ENCODE measurements around the gene DOK1. TPM values are rescaled to one million over a fixed set of nuclear protein-coding genes. Genes with fewer than 3 reads are reported as not detected.

Gene DOK1
- total RNA-seq, 1 experiment from 2014 or later = 6.2 TPM

DNA sequence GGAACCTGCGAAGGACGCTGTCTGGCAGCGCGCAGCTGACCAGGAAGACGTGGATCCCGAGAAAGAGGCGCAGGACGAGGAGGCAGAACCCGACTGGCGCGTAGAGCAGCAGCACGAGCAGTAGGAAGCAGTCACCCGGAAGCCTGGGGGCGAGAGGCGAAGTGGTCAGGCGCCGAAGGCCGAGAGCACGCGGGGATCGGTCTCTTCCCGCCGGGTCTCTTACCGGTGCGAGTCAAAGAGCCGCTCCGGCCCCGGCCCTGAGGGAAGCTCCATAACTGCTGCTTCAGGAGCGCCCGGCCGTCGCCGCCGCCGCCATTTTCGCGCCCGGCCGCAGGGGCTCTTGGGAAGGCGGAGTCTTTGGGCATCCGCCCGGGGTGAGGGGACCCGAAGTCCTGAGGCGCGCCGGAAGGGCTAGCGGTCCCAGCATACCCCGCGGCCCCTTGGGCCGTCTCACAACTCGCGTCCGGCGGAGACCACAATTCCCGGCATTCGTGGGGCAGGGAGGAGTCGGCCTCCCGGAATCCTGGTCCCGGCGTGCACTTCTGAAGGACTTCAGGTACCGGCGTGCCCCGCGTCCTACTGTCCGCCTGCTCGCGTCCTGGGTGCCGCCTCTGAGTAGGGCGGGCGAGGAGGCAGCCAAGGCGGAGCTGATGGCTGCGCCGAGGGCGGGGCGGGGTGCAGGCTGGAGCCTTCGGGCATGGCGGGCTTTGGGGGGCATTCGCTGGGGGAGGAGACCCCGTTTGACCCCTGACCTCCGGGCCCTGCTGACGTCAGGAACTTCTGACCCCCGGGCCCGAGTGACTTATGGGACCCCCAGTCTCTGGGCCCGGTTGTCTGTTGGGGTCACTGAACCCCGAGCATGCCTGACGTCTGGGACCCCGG, 24.9 kb upstream of the DOK1 start, which contains the start of the genes AUP1 and HTRA2:
TSS of gene AUP1 (minus strand) at position 350 of the 882 bp plus-strand sequence. CDS start at position 273, 77 bp downstream.
TSS of gene HTRA2 (plus strand) at position 577 of the 882 bp plus-strand sequence. CDS start at position 651, 74 bp downstream.
- peak; percentile 96 for DNase-seq (ENCODE audit: low read depth, low spot score)
- Histone ChIP-seq H3K4me1 (ENCODE audit: control insufficient read depth, insufficient read depth, low read length) (peaks cover 6% of the 10 kb centered on the region), H3K27me3 (ENCODE audit: control insufficient read depth, insufficient read depth, low read length) (no peaks in the 10 kb centered on the region), H3K27ac (ENCODE audit: low read length) (peak within 1 kb of the TSS; percentile 92), H3K9me3 (ENCODE audit: control insufficient read depth, insufficient read depth, low read depth, low read length) (no peaks in the 10 kb centered on the region), H3K4me3 (ENCODE audit: low read depth in 2 of 2, low read length in 2 of 2) (peak within 1 kb of the TSS; percentile 87 to 99), H3K36me3 (ENCODE audit: control insufficient read depth, insufficient read depth, low read length) (peaks cover 3% of the 10 kb centered on the region)
- in situ Hi-C loops (cut with HindIII; ENCODE audit: low pct_unique_long_range_greater_than_20kb, low sequenced_read_pairs) = no loop called here
- TF ChIP-seq, protein P1, sequence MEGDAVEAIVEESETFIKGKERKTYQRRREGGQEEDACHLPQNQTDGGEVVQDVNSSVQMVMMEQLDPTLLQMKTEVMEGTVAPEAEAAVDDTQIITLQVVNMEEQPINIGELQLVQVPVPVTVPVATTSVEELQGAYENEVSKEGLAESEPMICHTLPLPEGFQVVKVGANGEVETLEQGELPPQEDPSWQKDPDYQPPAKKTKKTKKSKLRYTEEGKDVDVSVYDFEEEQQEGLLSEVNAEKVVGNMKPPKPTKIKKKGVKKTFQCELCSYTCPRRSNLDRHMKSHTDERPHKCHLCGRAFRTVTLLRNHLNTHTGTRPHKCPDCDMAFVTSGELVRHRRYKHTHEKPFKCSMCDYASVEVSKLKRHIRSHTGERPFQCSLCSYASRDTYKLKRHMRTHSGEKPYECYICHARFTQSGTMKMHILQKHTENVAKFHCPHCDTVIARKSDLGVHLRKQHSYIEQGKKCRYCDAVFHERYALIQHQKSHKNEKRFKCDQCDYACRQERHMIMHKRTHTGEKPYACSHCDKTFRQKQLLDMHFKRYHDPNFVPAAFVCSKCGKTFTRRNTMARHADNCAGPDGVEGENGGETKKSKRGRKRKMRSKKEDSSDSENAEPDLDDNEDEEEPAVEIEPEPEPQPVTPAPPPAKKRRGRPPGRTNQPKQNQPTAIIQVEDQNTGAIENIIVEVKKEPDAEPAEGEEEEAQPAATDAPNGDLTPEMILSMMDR (IDR thresholded peaks at IDR 0.05) = no peak
- TF ChIP-seq TCF7L2 (IDR thresholded peaks at IDR 0.05; ENCODE audit: low read depth, low read length) (peak; percentile 94), SIN3A (IDR thresholded peaks at IDR 0.05; ENCODE audit: borderline replicate concordance, insufficient read depth, low read depth, low read length) (peak; percentile 85; the same call in 1 of the 2 replicates), POLR2AphosphoS5 (IDR thresholded peaks at IDR 0.05; ENCODE audit: low read depth, low read length) (peak; percentile 96)
- TF ChIP-seq, protein P2, sequence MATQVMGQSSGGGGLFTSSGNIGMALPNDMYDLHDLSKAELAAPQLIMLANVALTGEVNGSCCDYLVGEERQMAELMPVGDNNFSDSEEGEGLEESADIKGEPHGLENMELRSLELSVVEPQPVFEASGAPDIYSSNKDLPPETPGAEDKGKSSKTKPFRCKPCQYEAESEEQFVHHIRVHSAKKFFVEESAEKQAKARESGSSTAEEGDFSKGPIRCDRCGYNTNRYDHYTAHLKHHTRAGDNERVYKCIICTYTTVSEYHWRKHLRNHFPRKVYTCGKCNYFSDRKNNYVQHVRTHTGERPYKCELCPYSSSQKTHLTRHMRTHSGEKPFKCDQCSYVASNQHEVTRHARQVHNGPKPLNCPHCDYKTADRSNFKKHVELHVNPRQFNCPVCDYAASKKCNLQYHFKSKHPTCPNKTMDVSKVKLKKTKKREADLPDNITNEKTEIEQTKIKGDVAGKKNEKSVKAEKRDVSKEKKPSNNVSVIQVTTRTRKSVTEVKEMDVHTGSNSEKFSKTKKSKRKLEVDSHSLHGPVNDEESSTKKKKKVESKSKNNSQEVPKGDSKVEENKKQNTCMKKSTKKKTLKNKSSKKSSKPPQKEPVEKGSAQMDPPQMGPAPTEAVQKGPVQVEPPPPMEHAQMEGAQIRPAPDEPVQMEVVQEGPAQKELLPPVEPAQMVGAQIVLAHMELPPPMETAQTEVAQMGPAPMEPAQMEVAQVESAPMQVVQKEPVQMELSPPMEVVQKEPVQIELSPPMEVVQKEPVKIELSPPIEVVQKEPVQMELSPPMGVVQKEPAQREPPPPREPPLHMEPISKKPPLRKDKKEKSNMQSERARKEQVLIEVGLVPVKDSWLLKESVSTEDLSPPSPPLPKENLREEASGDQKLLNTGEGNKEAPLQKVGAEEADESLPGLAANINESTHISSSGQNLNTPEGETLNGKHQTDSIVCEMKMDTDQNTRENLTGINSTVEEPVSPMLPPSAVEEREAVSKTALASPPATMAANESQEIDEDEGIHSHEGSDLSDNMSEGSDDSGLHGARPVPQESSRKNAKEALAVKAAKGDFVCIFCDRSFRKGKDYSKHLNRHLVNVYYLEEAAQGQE (IDR thresholded peaks at IDR 0.05; ENCODE audit: insufficient read depth in 1 of 2, low read depth in 2 of 2, low read length in 1 of 2) = no peak
- intact Hi-C loops (cut with micrococcal nuclease; ENCODE audit: unreplicated experiment) = loop anchor here (2.0 kb wide), 1 partner anchor 47 kb away; the partner anchor contains the start of genes CCDC142 and TTC31
- POLR2A ChIA-PET = interaction anchor here (0.5 to 0.6 kb wide), 3 partner anchors 8 to 96 kb away, joined by 5 to 7 read pairs (median 6); no protein-coding TSS in a partner anchor
- CTCF ChIA-PET = interaction anchor here (0.7 to 1.0 kb wide), 2 partner anchors 25 to 58 kb away, joined by 3 to 4 read pairs; no protein-coding TSS in a partner anchor
- no TSS peak for BruUV-seq (replicated peaks)
- peak; percentile 96 for ATAC-seq

DNA sequence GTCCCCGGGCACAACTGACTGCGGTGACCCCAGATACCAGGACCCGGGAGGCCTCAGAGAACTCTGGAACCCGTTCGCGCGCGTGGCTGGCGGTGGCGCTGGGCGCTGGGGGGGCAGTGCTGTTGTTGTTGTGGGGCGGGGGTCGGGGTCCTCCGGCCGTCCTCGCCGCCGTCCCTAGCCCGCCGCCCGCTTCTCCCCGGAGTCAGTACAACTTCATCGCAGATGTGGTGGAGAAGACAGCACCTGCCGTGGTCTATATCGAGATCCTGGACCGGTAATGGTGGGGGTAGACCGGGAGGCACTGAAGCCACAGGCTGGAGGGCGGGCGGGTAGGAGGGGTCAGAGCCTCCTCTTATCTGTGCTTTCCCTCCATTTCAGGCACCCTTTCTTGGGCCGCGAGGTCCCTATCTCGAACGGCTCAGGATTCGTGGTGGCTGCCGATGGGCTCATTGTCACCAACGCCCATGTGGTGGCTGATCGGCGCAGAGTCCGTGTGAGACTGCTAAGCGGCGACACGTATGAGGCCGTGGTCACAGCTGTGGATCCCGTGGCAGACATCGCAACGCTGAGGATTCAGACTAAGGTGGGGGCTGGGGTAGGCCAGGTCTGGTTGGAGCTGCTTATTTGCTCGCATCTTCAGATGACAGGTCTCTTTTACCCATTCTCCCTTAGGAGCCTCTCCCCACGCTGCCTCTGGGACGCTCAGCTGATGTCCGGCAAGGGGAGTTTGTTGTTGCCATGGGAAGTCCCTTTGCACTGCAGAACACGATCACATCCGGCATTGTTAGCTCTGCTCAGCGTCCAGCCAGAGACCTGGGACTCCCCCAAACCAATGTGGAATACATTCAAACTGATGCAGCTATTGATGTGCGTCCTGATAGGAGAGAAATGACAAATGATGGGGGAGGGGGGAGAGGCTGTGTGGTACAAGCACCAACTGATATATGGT, 24.0 kb upstream of the DOK1 start:
- no TSS peak for BruUV-seq (replicated peaks)
- TF ChIP-seq SIN3A (IDR thresholded peaks at IDR 0.05; ENCODE audit: borderline replicate concordance, insufficient read depth, low read depth, low read length) (no peak), POLR2AphosphoS5 (IDR thresholded peaks at IDR 0.05; ENCODE audit: low read depth, low read length) (no peak), TCF7L2 (IDR thresholded peaks at IDR 0.05; ENCODE audit: low read depth, low read length) (no peak)
- TF ChIP-seq, protein P1 (IDR thresholded peaks at IDR 0.05) = no peak
- TF ChIP-seq, protein P2 (IDR thresholded peaks at IDR 0.05; ENCODE audit: insufficient read depth in 1 of 2, low read depth in 2 of 2, low read length in 1 of 2) = no peak
- no peak for DNase-seq (ENCODE audit: low read depth, low spot score)
- Histone ChIP-seq H3K27me3 (ENCODE audit: control insufficient read depth, insufficient read depth, low read length) (no peaks in the 10 kb centered on the region), H3K4me1 (ENCODE audit: control insufficient read depth, insufficient read depth, low read length) (peaks cover 6% of the 10 kb centered on the region), H3K27ac (ENCODE audit: low read length) (peak overlapping the region; percentile 79), H3K4me3 (ENCODE audit: low read depth in 2 of 2, low read length in 2 of 2) (peak overlapping the region; percentile 82 to 99), H3K36me3 (ENCODE audit: control insufficient read depth, insufficient read depth, low read length) (peaks cover 3% of the 10 kb centered on the region), H3K9me3 (ENCODE audit: control insufficient read depth, insufficient read depth, low read depth, low read length) (no peaks in the 10 kb centered on the region)
- in situ Hi-C loops (cut with HindIII; ENCODE audit: low pct_unique_long_range_greater_than_20kb, low sequenced_read_pairs) (no loop called here), intact Hi-C loops (cut with micrococcal nuclease; ENCODE audit: unreplicated experiment) (loop anchor here (2.0 kb wide), 1 partner anchor 48 kb away; the partner anchor contains the start of genes CCDC142 and TTC31)
- CTCF ChIA-PET = interaction anchor here (1.0 kb wide), 1 partner anchor 26 kb away, joined by 4 read pairs; no protein-coding TSS in a partner anchor
- ATAC-seq = peak; percentile 19
- POLR2A ChIA-PET = interaction anchor here (0.5 to 0.6 kb wide), 3 partner anchors 9 to 95 kb away, joined by 3 to 7 read pairs (median 5); no protein-coding TSS in a partner anchor

Data from Panc1 (cell line).